ENCODE results near the gene PPM1K.
"Not testable (repeated sequence)": the region's sequence is repeated elsewhere in the genome, so short reads cannot be mapped to it uniquely, and the experiment has no call there.

Gene PPM1K

GRCh38 chr4:88284439-88285234, at the start of gene PPM1K:
TSS of gene PPM1K (minus strand) at chr4:88284561. CDS start at chr4:88278583, 5,978 bp downstream.
- DNase-seq: peak; percentile 91

DNA sequence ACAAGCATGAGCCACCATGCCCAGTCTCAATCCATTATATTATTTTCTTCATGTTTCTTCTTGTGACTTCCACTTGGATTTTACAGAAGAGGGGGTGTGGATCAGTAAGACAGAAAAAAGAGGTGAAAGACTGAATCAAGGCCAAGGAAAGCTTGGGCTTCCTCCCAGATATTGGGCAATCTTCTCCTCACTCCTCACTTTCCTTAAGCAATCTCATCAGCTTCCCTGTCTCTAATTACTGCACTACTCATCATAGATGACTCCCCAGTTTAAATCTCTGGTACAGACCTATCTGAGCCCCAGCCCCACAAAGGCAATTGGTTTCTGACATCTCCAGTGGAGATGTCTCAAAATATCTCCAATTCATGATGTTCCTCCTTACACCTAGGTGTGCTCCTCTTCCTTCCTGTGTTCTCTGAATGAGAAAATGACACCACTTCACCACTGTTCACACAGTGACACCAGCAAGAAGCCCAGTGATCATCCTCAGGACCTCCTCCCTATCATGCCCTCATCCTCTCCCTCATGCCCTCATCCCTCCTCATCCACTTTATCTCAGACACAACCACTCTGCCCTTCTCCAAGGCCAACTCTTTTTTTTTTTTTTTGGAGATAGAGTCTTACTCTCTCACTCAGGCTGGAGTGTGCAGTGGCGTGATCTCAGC, 49.5 kb upstream of the PPM1K start:
- no peak for DNase-seq

DNA sequence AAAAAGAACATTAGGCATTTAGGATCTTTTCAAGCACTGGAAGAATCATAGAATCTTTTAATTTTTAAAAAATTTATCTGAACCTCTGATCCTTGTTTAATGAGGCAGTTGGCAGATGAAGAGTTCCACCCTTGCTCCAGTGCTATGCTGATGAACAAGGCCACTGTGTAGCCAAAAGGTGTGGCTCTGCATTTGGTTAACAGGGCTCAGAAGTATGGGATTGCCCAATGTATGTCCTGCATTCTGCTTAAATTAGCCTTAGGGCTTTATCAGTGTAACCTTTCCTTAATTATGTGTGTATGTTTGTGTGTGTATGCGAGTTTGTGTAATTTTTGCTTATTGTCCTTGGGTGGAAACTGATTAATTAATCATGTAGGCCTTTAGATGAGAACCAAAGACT, 43.3 kb upstream of the PPM1K start:
- no peak for DNase-seq

DNA sequence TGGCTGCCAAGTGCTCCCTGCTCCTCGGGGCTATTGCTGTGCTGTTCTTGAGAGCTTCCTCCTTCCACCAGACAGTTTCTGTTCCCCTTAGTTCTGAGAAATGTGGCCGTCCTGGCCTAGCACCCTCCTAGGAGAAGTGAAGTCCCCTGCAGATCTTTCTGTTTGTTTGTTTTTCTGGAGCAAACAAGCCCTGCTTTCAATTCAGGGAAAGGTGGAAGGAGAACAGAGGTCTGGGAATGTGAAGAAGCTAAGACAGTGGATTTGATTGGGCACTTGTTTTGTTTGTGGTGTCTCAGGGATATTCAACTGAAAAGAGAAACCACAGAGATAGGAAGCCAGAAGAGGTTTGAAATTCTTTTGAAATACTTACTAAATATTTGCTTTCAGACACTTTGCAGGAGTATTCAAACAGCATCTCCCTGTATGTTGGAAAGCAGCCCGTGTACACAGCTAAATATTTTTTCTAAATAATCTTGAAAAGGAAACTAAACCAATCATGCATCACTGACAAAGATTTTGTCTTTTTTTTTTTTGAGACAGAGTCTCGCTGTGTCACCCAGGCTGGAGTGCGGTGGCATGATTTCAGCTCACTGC, 36.5 kb upstream of the PPM1K start:
- DNase-seq: no peak

DNA sequence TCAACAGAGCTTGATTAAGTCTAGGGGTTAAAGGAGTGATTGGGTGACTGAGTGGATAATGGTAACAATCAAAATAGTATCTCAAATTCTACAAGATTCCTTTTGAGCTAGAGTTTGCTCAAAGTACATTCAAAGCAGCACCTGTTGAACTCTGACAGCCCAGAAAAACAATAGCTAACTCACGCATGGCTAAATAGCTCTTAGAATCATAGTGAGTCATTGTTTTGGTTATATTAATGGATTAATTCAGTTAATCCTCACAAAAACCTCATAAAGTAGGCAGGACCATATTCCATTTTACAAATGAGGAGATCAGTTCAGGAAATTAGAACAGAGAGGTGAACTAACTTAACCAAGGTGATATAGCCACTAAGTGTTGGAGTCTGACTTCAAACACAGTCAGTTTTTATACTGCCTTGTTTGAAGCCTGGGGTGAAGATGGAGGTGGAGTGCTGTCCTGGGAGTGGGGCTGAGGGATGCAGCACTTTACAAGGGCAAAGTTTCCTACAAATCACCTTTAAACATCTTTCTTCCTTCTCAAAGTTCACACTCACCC, 35.9 kb upstream of the PPM1K start:
- DNase-seq: no peak

DNA sequence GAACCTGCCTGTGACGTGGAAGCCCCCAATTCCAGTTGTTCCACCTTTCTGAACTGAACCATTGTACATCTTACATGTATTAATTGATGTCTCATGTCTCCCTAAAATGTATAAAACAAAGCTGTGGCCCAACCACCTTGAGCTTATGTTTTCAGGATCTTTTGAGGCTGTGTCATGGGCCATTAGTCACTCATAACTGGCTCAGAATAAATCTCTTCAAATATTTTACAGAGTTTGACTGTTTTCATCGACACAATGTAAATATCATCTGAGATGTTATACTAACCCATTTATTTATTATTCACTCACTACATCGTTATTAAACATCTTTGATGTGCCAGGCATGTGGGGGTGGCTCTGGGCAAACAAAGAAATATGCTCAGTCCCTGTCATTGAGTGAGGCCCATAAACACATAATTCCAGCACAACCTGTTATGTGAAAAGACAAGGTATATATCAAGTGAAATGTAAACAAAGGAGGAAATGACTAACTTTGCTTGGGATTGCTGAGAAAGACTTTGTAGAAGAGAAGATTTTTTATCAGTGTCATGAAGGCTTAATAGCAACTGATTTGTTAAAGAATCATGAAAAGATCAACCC, 34.5 kb upstream of the PPM1K start:
- DNase-seq: no peak

GRCh38 chr4:88315460-88316017, 31.2 kb upstream of the PPM1K start:
- DNase-seq: no peak

DNA sequence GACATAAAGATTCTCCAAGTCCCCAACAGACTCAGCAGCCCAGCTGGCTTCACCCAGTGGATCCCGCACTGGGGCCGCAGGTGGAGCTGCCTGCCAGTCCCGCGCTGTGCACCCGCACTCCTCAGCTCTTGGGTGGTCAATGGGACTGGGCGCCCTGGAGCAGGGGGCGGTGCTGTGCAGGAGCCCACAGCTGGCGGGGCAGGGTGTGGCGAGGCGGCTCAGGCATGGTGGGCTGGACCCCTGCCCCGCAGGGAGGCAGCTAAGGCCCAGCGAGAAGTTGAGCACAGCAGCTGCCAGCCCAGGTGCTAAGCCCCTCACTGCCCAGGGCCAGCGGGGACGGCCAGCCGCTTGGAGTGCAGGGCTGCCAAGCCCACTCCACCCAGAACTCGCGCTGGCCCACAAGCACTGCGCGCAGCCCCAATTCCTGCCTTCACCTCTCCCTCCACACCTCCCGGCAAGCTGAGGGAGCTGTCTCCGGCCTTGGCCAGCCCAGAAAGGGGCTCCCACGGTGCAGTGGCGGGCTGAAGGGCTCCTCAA, 28.8 kb upstream of the PPM1K start:
- not testable (repeated sequence) for DNase-seq

DNA sequence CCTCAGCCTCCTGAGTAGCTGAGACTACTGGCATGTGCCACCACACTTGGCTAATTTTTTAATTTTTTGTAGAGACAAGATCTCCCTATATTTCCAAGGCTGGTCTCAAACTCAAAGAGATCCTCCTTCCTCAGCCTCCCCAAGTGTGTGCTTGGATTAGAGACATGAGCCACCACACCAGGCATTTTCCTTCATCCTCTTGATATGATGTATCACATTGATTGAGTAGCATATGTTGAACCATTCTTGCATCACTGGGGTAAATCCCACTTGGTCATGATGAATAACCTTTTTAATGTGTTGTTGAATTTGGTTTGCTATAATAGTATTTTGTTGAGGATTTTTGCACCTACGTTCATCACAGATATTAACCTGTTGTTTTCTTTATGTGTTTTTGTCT, 24.2 kb upstream of the PPM1K start:
- DNase-seq: no peak

DNA sequence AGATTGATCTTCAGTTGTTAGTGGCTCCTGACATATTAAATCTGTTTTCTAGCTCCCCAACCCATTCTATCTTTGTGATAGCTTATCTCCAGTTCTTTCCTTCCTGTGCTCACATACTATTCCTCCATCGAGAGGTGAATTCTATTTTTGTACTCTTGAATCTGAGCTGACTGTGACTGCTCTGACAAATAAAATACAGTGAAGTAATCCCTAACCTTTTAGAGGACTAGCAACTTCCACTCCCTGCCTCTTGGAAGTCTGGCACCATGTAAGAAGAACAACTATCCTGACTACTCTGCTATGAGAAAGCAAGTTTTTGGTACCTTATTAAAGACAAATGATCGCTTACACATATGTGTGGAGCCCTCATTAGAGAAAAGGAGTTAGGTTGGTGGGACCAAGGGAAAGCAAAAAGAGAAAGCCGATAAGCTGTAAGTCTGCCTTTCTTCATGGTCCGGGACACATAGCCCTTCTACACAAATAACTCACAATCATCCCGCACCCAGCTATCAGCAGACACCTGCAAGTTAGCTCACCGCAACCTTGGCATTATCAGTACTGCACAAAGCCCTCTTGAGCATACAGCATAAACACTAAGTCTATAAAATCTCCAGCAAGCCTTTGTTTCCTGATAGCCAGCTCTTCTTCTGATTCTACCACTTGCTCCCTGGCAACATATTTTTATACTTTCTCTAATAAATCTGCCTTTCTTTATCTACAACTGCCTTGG, 13.5 kb upstream of the PPM1K start:
- DNase-seq: no peak

DNA sequence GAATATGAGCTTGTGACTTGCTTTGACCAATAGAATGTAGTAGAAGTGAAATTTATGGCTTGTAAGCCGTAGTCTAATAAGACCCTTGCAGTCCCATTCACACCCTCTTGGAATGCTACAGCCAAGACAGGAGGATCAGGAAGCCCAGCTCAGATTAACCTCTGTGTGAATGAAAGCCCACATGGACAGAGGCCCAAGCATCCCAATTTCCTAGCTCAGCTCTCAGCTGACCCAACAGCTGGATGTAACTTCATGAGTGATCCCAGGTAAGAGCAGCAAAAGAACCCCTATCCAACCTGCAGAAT, 12.8 kb upstream of the PPM1K start:
- no peak for DNase-seq

DNA sequence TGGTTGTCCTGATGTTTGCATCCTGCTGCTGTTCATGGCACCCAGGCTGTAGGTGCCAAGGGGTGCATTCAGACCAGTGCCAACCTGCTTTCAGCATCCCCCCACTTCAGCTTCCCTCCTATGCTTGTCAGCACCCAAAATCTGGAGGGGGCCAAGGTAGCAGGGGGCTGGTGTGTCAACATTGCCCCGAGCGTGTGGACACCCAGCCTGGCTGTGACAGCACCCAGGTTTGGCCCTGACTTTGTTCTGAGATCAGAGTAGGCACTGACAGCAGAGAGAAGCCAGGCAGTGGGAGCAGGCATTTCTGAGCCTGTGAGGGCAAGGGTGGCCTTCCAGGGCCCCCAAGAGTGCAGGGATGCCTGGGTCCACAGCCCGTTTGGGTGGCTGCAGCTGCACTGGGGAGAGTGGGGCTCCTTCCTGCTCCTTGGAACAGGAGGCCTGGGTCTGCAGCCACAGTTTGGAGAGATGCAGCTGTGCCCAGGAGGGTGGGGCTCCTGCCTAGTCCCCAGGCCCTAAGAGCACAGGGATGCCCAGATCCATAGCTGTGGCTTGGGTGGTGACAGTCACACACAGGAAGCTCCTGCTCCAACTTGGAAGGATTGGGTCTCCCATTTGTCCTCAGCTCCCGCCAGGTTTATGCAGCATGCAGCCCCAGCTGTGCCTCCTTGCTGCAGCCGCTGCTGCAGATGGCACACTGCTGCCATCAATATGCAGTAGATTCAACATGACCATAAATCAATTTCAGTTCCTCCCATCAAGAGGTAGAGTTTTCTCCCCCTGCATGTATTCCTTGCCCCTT, 12.3 kb upstream of the PPM1K start:
- DNase-seq: no peak

- DNase-seq: no peak
These were observed 11.3 kb upstream of the PPM1K start for GRCh38 chr4:88295656-88296055.

- DNase-seq: no peak
These were observed 6.6 kb upstream of the PPM1K start for GRCh38 chr4:88291003-88291402.

DNA sequence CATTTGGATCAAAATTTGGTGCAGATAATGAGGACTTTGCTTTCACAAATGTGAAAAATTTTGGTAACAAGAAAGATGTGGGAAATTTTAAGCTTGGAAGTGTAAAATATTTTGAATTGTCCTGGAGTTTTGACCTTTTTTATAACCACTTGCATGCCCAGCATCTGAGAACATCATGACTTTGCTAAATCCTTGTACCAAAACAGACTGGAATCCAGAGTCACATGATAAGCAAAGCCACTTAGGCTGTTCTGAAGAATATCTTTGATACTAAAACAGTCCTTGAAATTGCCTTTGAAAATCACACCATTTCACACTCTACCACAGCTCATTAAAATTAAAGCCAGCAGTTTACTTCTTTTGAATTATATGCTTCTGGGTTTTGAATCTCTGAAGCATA, 2.5 kb upstream of the PPM1K start:
- no peak for DNase-seq

DNA sequence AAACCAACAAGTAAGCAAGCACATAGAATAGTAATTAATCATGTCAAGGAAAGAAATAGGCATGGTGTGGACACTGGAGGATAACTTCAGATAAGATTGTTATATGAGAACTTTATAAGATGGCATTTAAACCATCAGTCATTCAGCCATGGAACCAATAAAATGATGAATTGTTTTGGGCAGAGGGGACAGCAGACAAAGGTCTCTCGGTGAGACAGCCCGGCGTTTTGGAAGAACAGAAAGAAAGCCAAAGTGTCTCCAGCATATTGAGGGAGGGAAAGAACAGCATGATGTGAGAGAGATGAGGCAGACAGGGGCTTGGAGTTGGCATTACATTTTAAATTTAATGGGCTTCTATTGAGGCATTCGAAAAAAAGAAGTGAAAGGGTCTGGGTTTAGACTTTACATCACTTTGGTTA, 883 bp upstream of the PPM1K start:
- no peak for DNase-seq

DNA sequence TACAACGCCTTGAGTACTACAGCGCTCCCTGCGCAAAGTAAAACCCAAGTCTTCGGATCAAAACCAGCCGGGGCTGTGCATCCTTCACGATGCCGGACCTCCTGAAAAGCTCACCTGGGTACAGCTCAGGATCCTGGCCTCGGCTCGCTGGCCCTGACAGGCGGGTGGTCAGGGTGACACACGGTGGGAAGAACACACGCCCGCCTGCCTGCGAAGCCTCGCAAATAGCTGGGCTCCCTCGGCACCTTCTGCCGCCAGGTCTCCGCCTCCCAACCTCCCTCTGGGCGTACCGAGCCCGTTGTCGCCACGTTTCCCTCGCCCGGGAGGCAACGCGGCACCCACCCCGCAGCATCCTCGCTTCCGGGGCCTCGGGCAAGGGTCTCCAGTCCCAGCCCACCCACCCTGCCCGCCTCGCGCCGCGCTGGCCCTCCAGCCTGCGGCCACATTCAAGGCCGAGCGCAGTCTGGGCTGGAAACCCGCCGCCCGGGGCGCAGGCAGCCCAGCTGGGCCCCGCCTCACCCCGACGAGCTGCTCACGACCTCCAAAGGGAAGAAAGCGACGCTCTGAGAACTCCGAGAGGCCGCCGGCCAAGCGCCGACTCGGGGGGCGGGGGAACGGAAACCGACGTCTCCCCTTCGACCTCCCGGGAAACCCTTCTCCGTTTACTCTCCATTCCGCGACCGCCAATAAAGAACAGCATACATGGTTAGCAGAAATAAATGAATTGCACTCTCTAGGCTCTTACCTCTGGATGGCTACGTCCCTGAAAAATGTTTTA, 511 bp downstream of the PPM1K start:
- DNase-seq: no peak

GRCh38 chr4:88280228-88280795, 4.0 kb downstream of the PPM1K start:
- DNase-seq: no peak

GRCh38 chr4:88277711-88278225, 6.6 kb downstream of the PPM1K start:
- no peak for DNase-seq

All from NCI-H774 (cell line).